HG02759 (cell line): ENCODE results near the gene ATOH8.

ENCODE experiments used
- ATAC-seq: cut with Tn5 transposase; IDR thresholded peaks from one replicate; pipeline ENCODE4 v1.9.1; 2021; ENCODE audit warnings: mild to moderate bottlenecking, moderate library complexity; ENCODE audit not compliant: unreplicated experiment

The ATOH8 gene

DNA sequence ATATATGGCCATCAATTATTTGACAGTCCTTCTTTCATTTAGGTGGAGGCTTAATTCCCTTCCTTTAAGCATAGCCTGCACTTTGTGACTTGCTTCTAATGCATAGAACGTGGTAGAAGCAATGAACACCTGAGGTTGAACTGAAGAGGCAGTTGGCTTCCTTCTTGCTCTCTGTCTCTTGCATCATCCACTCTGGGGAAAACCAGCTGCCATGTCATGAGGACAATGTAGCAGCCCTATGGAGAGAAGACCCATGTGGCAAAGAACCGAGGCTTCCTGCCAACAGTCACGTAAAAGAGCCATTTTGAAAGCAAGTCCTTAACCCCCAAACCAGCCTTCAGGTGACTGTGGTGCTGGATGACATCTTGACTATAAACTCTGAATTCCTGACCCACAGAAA, 46.8 kb downstream of the ATOH8 start:
- no peak for ATAC-seq

GRCh38 chr2:85801871-85802270, 48.1 kb downstream of the ATOH8 start:
- no peak for ATAC-seq

DNA sequence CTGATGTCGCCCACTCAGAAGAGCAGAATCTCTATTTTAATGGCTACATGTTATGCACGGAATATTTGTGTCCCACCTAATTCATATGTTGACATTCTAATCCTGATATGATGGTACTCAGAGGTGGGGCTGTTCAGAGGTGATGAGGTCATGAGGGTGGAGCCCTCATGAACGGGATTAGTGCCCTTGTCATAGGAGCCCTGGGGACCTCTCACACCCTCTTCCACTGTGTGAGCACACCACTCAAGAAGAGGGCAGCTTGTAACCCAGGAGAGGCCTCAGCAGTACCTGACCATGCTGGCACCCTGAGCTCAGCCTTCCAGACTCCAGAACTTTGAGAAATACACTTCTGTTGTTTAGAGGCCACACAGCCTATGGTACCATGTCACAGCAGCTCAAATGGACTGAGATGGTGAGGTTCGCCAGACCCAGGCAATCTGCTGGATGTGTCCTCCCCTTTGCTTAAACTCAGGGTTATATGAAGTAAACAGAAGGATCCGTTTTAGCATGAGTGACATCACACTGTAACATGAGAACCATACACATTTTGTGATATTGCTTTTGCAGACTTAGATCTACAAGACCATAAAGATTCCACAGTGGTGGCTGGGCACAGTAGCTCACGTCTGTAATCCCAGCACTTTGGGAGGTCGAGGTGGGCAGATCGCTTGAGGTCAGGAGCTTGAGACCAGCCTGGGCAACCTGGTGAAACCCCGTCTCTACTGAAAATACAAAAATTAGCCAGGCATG, 48.7 kb downstream of the ATOH8 start:
- ATAC-seq = no peak

DNA sequence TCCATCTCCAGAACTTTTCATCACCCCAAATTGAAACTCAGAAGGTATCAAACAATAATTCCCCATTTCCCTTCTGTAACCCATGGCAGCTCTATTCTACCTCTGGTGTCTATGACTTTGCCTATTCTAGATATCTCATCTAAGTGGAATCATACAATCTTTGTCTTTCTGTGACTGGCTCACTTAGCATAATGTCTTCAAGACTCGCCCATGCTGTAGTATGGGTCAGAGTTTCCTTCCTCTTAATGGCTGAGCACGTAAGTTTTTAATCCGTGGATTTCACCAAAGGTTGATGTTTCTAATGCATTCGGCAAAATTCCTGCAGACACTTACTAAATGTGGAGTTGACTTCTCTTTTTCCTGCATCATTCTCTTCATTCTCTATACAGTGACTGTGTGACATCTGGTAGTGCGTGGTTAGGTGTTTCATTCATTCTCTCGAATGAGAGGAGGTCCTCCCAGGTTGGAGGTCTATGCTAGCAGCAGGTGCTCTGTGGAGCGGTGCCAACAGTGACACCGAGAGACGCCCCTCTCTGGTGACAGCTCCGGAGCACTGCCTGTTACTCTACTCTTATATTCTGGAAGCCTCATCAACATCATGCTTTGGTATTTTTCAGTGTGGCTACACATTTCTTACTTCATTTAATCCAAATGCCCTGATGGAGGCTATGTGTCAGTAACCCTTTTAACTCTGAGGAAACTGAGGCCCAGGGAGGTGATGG, 50.1 kb downstream of the ATOH8 start:
- no peak for ATAC-seq

DNA sequence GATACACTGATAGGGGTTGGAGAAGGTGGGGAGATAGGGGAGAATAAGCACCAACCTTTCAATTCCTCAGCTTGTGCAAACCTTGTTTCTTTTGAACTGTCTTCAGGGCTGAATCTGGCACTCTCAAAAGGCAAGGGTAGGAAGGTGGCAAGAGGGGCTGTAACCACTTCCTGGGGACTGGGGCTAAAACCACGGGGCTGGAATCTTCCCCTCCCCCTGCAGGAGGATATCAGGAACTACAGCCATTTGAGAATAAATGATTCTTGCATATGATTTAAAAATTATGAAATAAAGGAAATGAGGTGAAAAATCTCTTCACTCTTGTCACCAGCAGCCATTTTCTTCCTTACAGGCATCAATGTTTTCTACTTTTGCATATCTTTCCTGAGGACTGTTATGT, 50.8 kb downstream of the ATOH8 start:
- no peak for ATAC-seq

- ATAC-seq = no peak
Observed at GRCh38 chr2:85806358-85807118, 52.7 kb downstream of the ATOH8 start.

DNA sequence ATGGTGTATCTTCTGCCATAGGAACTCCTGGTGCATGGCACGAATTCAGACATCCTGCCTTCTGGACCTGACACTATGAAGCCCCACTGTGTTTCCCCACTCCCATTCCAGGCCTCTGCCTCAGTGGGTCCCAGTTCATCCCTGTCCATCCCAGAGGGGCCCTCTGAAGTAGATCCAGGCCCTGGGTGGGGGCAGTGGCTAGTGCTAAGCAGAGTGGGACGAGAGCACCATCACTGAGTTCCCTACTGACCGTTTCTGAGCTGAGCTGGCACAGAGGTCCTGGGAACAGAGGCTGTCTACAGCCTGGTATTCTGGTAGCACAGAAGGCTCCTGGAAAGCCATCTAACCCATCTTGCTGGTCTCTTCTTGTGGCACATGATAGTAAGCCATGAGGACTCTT, 54.0 kb downstream of the ATOH8 start:
- ATAC-seq = no peak

DNA sequence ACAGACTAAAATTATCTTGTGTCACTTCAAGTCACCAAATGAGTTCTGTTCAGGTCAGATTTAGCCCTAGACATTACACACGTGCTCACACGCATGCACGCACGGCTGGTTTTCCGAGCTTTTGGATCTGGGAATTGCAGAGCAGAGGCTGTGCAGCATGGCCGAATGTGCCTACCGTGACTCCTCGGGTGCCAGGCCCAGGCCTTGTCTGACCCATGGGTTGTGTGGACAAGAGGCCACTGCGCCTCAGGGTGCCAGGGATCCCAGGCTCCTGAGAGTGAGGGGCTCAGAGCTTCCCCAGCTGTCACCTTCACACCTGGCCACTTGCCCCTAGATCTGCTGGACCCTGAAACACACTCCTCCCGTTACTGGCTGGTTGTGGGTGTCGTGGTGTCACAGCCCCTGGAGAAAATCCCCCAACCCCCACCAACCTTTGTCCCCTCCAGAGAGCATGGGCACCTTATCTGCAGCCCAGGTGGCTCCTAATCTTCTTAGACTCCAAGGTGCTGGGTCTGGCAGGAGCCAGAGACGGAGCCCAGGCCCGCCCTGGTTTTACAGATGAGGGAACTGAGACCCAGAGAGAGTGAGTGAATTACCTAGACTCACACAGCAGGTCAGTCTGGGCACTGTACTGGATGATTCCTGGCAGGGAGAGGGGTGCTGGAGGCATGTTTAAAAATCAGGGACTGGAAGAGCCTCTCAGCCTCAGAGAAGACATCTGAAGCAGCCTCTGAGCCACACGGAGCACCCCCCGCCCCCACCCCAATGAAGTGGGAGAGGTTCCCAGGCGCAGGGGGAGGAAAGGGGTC, 56.8 kb downstream of the ATOH8 start:
- no peak for ATAC-seq

- no peak for ATAC-seq
Observed at GRCh38 chr2:85811180-85812093, 57.6 kb downstream of the ATOH8 start.

GRCh38 chr2:85812094-85812735, 58.4 kb downstream of the ATOH8 start:
- ATAC-seq = no peak

DNA sequence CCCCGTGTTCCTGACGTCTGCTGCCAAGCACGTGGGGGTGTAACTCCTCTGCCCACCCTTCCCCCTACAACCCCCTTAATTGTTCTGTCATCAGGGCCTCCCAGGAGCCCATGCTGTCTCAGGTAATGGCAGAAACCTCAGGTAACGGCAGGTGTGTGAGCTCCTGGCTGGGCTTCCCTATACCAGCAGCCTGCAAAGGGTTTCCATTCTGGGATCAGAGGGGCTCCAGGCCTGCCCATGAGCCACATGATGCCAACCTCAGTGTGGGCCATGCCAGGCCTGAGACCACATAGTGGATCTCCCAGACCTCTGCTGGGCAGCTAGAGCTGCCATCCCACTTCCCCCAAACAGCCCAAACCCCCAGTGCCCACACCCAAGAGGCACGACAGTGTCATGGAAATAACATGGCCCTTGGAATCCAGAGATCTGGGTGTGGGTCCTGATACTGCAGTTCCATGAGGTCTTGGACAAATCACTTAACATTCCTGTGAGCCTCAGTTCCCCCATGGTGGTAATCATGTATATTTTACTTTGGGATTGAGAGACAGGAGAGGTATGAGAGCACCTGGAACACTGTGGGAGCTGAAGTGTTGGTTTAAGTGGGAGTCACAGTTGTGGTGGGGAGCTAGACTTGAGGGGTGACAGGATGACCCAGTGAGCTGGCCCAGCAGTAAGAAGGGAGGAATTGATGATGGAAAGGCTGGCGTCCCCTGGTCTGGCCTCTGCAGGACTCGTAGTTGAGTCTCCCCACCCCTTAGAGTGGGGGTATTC, 59.6 kb downstream of the ATOH8 start:
- no peak for ATAC-seq

DNA sequence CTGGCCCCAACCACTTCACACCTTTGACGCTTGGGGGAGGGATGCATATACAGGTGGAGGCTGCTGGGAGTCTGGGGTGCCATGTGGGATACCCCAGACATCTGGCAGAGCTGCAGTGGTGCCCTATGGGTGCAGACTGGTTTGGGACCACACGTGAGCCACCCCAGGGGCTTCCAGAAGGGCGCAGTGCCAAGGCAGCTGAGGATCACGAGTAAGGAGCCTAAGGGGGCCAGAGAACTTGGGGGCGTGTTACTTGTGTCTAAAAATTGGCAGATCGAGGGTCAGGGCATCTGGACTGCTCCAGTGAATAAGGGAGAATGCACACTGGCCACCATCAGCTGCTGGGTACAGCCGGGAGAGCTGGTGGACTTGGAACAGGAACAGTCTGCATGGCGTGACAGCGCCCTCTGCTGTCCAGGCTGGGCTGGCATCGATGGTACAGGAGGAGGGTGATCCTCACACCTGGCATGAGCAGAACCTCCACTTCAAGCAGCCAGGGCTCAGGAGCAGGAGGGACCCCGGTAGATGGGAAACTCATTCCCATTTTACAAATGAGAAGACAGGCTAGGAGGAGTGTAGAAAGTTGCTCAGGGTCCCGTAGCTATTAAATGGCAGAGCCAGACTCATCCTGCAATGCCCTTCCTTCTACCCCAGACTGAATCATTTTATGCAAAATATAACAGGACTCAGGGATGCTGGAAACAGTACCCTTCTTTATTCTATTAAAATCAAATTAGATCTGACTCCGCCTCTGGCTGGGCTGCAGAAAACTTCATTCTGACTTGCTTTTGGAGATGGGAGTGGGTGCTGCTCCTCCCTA, 60.4 kb downstream of the ATOH8 start:
- ATAC-seq = peak; percentile 76

- no peak for ATAC-seq
Observed at GRCh38 chr2:85814802-85815550, 61.2 kb downstream of the ATOH8 start.

GRCh38 chr2:85819811-85820510, 66.2 kb downstream of the ATOH8 start:
- ATAC-seq = no peak

- no peak for ATAC-seq
Observed at GRCh38 chr2:85822766-85823165, 69.0 kb downstream of the ATOH8 start.

DNA sequence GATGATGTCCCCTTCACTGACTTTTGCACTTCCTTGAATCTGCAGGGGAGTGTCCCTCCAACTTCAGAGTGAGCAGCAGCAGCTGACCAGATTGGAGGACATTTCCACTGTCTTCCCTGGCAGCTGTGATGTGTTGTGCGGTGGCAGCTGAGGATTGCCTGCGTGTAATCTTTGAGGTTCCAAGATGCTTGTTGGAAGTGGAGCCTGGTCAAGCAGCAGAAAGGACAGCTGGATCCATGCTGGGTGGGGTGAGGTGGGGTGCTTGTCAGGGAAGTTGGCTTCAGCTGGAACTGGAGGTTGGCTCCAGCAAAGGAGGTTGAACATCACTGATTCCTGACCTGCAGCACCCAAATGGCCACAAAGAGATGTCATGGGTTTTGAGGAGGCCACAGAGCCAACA, 70.2 kb downstream of the ATOH8 start:
- no peak for ATAC-seq
